MG63 (cell line): ENCODE results near the gene RNF5. TPM values are rescaled to one million over a fixed set of nuclear protein-coding genes. Genes with fewer than 3 reads are reported as not detected.

ENCODE experiments used
- total RNA-seq: library from RNA; depleted of rRNA; stranded (reverse); fragments of >200 nt; shearing (Covaris generic); gene quantifications from 2 replicates; pipeline ENCODE4 v1.2.3, GENCODE V29; 2014; ENCODE audit warnings: low replicate concordance; rRNA removed

Gene RNF5
- total RNA-seq, 1 experiment from 2014 or later, result 38.3 TPM

Other genes with a start within 250 kb of the RNF5 start
- gene CFB, start 232.3 kb upstream of the RNF5 start, total RNA-seq, result 2.2 and 6.9 TPM in 2 replicates
- gene NELFE, start 219.4 kb upstream of the RNF5 start, total RNA-seq, result 111 and 131 TPM in 2 replicates
- 22.9 and 25.2 TPM in 2 replicates for gene SKIC2, start 219.2 kb upstream of the RNF5 start, total RNA-seq
- 9.8 and 13.7 TPM in 2 replicates for gene DXO, start 206.3 kb upstream of the RNF5 start, total RNA-seq
- gene C4A, start 196.3 kb upstream of the RNF5 start, total RNA-seq, result 0.26 TPM in 1 of 2 replicates, not detected in the other
- gene C4B, start 163.6 kb upstream of the RNF5 start, total RNA-seq, result 0.26 and 0.81 TPM in 2 replicates
- not detected in 2 replicates for gene CYP21A2, start 140.0 kb upstream of the RNF5 start, total RNA-seq
- gene TNXB, start 69.1 kb upstream of the RNF5 start, total RNA-seq, result 0.44 and 3.6 TPM in 2 replicates
- gene ATF6B, start 50.2 kb upstream of the RNF5 start, total RNA-seq, result 2.9 and 7.5 TPM in 2 replicates
- gene FKBPL, start 48.1 kb upstream of the RNF5 start, total RNA-seq, result 4.0 and 13.0 TPM in 2 replicates
- not detected in 2 replicates for gene PRRT1, start 26.5 kb upstream of the RNF5 start, total RNA-seq
- gene PPT2, start 24.3 kb upstream of the RNF5 start, total RNA-seq, result 2.9 and 5.9 TPM in 2 replicates
- 1.0 and 2.8 TPM in 2 replicates for gene EGFL8, start 13.8 kb upstream of the RNF5 start, total RNA-seq
- 22.8 and 24.8 TPM in 2 replicates for gene AGPAT1, start 2.3 kb upstream of the RNF5 start, total RNA-seq
- gene AGER, start 5.8 kb downstream of the RNF5 start, total RNA-seq, result 1.4 TPM in 1 of 2 replicates, not detected in the other
- gene PBX2, start 11.8 kb downstream of the RNF5 start, total RNA-seq, result 10.9 and 13.2 TPM in 2 replicates
- 0.10 and 0.20 TPM in 2 replicates for gene GPSM3, start 14.2 kb downstream of the RNF5 start, total RNA-seq
- gene NOTCH4, start 45.7 kb downstream of the RNF5 start, total RNA-seq, result 0.25 TPM in 1 of 2 replicates, not detected in the other
- not detected in 2 replicates for gene TSBP1, start 193.5 kb downstream of the RNF5 start, total RNA-seq
- gene BTNL2, start 228.8 kb downstream of the RNF5 start, total RNA-seq, result not detected in 2 replicates